Lower leg skin (tissue), 3 donors: ENCODE measurements around the gene BIK.

ENCODE experiments used
- CTCF ChIP-seq, 3 donors: fragments of 450-650 bp; IDR thresholded peaks; one replicate each; pipeline ENCODE4 v1.5.1; 2016; ENCODE audit warnings: antibody characterized with exemption in 3 of 3, mild to moderate bottlenecking in 3 of 3, moderate library complexity in 2 of 3
- POLR2A ChIP-seq, 2 donors: fragments of 450-650 bp; IDR thresholded peaks; one replicate each; pipeline ENCODE4 v1.6.1; 2016 to 2017; ENCODE audit warnings: antibody characterized with exemption in 2 of 2, mild to moderate bottlenecking in 1 of 2, moderate library complexity in 1 of 2

- TF ChIP-seq CTCF (IDR thresholded peaks at IDR 0.05): no peak
- no peak for TF ChIP-seq POLR2A (IDR thresholded peaks at IDR 0.05)
Observed at GRCh38 chr22:43162412-43163150, 52.0 kb downstream of the BIK start.
